ENCODE results near the gene CHAF1B.

- TF ChIP-seq YY1 (tag by site-specific recombination; IDR thresholded peaks at IDR 0.05) (no peak), CTCF (tag by site-specific recombination; IDR thresholded peaks at IDR 0.05) (no peak)
Measured at GRCh38 chr21:36396971-36397370, 11.8 kb downstream of the CHAF1B start.
